T-helper 2 cell treated with Interferon-gamma antibody and Interleukin-4, amounts not matched to agents 100 ng/mL and 5 ng/mL, for 36 hours (primary cell): ENCODE measurements around the gene VN1R2. TPM values are rescaled to one million over a fixed set of nuclear protein-coding genes. Genes with fewer than 3 reads are reported as not detected.
"Not testable (repeated sequence)": the region's sequence is repeated elsewhere in the genome, so short reads cannot be mapped to it uniquely, and the experiment has no call there.

Experiments used
- intact Hi-C: fragments of 100-400 bp; cut with micrococcal nuclease; formaldehyde crosslinking; loops from one replicate; pipeline ENCODE4 v1.15.1; 2023
- total RNA-seq: library from RNA; stranded (reverse); gene quantifications from 2 replicates; pipeline ENCODE4 v1.2.3, GENCODE V29; 2022

VN1R2 gene, protein sequence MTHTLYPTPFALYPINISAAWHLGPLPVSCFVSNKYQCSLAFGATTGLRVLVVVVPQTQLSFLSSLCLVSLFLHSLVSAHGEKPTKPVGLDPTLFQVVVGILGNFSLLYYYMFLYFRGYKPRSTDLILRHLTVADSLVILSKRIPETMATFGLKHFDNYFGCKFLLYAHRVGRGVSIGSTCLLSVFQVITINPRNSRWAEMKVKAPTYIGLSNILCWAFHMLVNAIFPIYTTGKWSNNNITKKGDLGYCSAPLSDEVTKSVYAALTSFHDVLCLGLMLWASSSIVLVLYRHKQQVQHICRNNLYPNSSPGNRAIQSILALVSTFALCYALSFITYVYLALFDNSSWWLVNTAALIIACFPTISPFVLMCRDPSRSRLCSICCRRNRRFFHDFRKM
- total RNA-seq, result not detected in 2 replicates

GRCh38 chr19:53257715-53258342 lies at the start of gene VN1R2:
VN1R2 (plus strand) TSS chr19:53258292; CDS start chr19:53258376, 84 bp downstream.
- intact Hi-C loops, result not testable (repeated sequence)

GRCh38 chr19:53211554-53211953 lies 46.5 kb upstream of the VN1R2 start:
- intact Hi-C loops, result not testable (repeated sequence)

DNA sequence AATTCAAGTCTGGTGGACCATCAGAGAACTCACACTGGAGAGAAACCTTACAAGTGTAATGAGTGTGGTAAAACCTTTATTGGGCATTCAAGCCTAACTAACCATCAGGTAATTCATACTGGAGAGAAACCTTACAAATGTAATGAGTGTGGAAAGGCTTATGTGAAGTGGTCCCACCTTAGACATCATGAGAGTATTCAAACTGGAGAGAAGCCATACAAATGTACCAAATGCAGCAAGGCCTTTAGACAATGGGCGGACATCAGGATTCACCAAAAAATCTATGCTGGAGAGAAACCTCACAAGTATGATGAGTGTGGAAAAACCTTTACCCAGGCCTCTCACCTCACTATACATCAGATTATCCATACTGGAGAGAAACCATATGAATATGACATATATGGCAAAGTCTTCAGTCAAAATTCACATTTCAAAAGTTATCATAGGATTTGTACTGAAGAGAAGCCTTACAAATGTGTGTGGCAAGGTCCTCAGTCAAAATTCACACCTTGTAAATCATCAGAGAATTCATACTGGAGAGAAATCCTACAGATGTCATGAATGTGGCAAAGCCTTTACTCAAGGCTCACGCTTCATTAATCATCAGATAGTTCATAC lies 45.3 kb upstream of the VN1R2 start:
- intact Hi-C loops, result no loop called here

- intact Hi-C loops, result not testable (repeated sequence)
Observed at GRCh38 chr19:53222716-53223115, 35.4 kb upstream of the VN1R2 start.

DNA sequence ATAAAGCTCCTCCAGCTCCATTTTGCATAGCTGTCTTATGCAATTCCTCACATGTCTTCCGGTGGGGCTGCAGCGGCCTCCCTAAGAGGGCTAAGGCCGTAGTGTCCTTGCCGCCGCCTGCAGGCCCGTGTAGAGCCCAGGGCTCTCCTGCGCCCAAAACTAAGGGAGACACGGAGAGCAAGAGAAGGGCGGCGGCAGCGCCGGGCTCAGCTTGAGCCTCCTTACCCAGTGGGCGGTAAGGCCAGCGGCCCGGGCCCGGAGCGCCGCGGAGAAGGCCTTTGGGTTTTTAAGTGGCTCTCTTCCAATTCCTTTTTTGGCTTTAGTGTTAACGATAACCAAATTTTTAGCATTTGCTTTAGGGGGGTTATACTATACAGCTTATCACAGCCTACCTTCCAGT lies 33.5 kb upstream of the VN1R2 start:
- intact Hi-C loops, result no loop called here

- intact Hi-C loops, result no loop called here
Observed at GRCh38 chr19:53237114-53237777, 20.8 kb upstream of the VN1R2 start.

GRCh38 chr19:53246498-53246897 lies 11.6 kb upstream of the VN1R2 start:
- intact Hi-C loops, result no loop called here

GRCh38 chr19:53254411-53255341 lies 3.4 kb upstream of the VN1R2 start, which contains the start of gene ZNF677:
ZNF677 (minus strand) TSS chr19:53254873; CDS start chr19:53251550, 3,323 bp downstream.
- intact Hi-C loops, result no loop called here

- intact Hi-C loops, result not testable (repeated sequence)
Observed at GRCh38 chr19:53267623-53268022, 9.5 kb downstream of the VN1R2 start, which contains the start of gene VN1R4. VN1R4 (minus strand) TSS chr19:53267723; CDS start chr19:53267665, 58 bp downstream.

GRCh38 chr19:53269861-53270260 lies 11.8 kb downstream of the VN1R2 start:
- intact Hi-C loops, result not testable (repeated sequence)

- intact Hi-C loops, result no loop called here
Observed at GRCh38 chr19:53272044-53272443, 14.0 kb downstream of the VN1R2 start.

- intact Hi-C loops, result no loop called here
Observed at GRCh38 chr19:53275480-53275879, 17.4 kb downstream of the VN1R2 start.

DNA sequence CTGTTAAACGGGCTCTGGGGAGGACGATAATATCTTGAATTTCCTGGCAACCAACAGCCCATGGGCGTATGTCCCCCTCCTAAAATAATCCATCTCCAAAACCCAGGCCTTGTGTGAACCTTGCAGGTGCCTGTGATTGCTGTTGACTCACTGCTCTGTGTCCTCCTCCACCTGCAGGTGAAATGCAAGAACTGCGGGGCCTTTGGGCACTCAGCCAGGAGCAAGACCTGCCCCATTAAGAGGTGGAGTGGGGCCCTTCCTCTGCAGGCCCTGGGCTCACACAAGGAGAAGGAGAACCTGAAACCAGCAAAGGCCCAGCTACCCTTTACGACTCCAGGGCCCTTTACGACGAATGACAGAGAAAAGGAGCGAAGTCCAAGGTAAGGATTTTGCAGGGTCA lies 23.9 kb downstream of the VN1R2 start:
- intact Hi-C loops, result not testable (repeated sequence)

GRCh38 chr19:53285087-53285486 lies 27.0 kb downstream of the VN1R2 start:
- intact Hi-C loops, result no loop called here

- intact Hi-C loops, result no loop called here
Observed at GRCh38 chr19:53290758-53291549, 32.9 kb downstream of the VN1R2 start.

- intact Hi-C loops, result no loop called here
Observed at GRCh38 chr19:53294786-53295441, 36.8 kb downstream of the VN1R2 start.

- intact Hi-C loops, result not testable (repeated sequence)
Observed at GRCh38 chr19:53301341-53301740, 43.2 kb downstream of the VN1R2 start.

DNA sequence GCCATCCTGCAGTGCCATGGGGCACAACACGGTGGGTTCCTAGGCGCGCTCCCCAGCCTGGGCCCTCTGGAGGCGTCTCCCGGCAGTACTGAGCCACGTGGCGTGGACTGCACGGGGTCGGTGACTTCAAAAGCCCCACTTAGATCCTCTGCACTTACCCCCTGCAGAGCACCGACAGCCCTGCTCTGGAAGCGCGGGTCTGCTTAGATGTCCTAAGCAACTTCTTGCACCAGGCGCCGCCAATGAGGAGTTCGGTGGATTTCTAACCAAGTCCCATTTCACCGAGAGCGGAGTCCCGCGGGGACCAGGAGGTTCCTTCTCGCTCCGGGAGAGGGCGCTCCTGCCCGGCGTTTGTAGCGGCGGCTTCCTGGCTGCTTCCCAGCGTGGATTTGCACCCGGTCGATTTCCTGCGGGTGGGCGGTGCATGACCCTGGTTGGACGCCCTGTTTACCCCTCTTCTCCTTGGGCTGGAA lies 50.3 kb downstream of the VN1R2 start:
- intact Hi-C loops, result no loop called here
